CD4-positive, alpha-beta T cell treated with Interferon alpha-2 for 1 hour (primary cell): Measurements from ENCODE around the gene FAM234B.
"Not testable (repeated sequence)": the region's sequence is repeated elsewhere in the genome, so short reads cannot be mapped to it uniquely, and the experiment has no call there.

Experiments
- DNase-seq, 2 donors: peaks; one replicate each; pipeline ENCODE4 v3.0.0-alpha.2; 2020 to 2022

FAM234B gene

DNA sequence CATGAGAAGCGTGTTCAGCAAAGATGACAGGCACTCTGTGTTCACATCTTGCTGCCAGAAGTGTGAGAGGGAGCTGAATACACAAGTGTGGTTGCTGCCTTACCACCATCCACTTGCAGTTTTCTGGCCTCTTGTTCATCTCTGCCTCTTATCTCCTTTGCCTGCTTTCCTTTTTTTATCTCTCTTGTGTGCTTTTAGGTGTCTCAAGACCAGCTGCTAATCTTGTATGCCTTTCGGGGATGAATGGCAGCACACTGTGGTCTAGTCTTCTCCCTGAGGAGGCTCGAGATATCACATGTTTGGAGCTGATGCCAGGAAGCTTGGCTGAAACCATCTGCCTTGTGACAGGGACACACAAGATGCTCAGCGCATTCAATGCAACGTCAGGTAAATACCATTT, 17.2 kb downstream of the FAM234B start:
- DNase-seq = no peak

DNA sequence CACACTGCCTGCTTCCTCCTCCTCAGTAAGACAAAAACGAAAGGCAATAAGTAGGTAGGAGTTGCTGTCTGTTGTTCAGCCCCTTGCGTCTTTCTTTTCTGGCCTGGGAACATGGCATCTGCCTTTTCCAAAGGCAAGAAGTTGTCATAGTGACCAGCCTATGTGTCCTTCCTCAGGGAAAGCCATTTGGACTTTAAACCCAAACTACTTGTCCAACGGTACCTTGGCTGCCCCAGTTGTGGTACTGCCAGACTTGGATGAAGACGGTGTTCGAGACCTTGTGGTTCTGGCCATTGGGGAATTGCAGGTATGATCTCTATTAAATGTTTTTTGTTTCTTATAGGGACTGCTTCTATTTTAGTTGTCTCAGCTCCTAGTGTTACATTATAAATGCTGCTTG, 18.5 kb downstream of the FAM234B start:
- no peak for DNase-seq

DNA sequence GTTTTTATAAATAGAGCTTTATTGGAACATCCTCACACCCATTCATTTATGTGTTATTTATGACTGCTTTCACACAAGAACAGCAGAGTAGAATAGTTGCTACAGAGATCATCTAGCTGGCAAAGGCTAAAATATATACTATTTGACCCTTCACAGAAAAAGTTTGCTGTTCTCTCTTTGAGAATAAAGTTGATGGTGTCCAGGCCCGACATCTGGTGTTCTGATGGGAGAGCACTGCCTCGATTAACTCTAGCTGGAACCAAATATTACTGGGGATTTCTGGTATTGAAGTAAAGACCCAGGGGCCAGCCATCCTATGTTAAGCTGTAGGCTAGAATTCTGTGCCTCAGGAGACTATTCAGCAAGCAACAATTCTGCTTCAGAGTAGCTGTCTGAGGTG, 21.8 kb downstream of the FAM234B start:
- DNase-seq = no peak

DNA sequence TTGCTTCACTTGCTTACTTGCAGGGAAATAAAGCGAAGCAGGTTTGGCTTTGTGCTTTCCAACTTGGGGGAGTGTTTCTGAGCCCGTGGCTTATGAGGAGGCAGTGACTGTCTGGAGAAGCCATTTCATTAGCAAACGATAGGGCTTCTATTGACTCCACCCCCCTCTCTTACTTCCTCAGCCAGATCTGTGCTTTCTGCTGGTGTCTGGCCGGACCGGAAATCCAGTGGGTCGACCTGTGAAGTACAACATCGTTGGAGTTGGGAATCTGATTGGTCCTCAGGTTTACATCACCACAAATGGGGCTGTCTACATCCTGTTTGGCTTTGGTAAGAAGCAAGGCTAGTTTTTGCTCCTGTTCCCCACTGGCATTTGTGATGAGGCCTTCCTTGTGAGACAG, 22.3 kb downstream of the FAM234B start:
- DNase-seq = no peak

DNA sequence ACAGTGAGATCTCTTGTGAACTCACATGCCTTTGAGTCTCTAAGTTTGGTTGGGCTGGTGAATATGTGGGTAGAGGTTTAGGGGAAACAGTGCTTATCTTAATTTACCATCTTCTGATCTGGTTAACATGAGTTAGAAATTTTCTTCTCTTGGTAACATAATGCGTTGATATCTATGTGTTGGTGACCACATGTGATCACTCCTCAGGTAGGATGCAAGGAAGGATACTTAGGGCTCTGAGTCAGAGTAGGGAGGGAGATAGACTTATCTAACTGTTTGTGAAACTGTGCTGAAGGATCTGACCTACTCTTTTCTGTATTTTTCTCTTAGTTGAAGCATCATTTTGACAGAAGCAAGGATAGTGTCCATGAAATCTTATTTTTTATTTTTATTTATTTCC, 23.1 kb downstream of the FAM234B start:
- no peak for DNase-seq

DNA sequence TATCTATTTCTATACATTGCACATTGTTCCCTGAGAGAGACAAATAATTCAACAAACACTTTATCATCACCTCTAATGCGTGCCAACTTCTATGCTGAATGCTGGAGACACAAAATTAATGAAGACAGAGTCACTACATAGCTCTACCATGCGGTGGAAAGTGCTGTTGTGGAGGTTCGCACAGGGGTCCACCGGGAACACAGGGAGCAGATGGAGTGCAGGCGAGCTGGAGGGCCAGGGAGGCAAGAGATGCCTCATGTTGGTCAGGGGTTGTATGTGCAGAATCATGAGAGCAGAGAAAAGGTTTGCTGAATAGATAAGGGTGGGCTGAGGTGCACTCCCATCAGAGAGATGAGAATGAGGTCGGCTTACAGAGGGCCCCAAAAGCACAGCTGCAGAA, 25.2 kb downstream of the FAM234B start:
- DNase-seq = no peak

DNA sequence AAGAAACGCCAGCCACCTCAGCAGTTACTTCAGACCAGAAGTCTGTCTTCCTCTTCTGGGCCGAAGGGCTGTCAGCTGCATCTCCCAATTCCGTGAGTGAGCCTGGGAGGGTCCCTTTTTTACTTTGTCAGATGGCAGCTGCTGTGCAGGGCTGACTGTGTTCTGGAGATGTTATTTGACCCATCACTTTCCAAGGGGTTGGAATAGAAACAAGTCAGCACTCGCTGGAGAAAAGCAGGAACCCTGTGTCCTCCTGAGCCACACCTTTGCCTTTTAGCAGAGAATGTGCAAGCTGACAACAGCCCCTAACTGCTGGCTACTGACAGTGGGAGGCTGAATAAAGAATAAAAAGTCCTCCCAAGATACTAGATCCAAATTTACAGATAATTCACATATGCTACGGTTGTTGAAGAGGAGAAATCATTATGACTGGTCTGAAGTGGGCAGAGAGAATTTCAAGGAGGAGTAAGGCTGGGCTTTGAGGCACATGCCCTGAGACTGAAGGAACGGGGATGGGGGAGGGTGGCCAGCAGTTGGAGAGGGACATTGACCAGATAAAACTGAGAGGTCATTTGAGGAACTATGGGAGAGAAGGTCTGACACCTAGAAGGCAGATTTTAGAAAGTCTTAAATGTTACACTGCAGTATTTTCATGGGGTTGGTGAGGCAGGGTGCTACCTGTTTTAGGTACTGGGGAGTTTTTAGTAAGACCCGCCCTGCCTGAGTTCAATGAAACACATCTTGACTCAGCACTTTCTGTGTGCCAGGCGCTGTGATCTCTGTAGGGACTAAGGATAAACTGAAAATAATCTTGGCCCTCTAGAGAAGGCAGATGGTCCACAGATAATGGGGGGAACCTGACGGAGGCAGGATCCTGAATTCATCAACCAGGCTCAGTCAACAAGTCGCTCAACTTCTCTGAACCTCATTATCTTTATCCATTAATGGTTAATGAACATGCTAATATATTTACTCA, 27.4 kb downstream of the FAM234B start:
- DNase-seq = no peak

DNA sequence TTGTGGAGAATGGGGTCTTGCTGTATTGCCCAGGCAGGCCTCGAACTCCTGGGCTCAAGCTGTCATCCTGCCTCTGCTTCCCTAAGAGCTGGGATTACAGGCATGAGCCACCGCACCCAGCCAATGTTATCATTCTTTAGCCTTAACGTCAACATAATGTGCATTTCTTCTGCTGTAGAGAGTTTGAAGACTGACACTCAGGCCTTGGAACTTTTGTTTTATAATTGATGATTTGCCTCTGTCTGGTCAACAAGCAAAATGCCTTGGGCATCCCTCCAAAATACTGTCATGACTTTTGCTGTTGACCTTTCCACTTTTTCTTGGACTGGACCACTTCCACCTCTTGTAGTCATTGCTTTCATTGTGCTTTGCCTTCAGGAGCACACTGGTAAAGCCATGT, 29.0 kb downstream of the FAM234B start:
- no peak for DNase-seq

DNA sequence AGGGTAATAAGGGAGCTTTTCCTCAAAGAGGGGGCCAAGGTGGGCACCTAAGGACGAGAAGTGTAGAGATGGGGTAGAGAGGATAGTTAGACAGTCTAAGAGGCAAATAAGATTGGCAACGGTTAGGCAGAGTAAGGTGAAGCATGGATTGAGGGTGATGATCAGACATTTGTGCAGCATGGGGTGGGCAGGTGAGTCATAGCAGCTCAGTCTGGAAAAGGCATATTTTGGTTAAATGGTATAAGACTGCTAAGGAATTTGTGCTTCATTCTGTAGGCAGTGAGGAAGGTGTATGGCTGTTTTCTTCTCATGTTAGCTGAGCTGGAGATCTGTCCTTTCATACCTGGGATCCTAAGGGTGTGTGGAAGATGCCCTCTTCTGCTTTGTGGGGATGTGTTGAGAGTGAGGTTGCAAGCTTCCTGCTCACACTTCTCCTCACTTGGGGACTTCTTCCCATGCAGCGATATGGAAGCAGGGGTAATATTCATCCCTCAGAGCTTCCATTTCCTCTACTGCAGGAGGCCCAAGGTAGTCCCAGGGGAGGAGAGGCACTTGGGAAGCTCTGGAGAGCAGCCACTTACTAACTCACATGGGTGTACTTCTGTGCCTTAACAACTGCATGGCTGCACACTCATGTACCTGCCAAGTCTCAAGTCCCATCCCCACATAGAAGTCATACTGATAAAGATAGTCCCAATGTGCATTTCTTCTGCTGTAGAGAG, 30.4 kb downstream of the FAM234B start:
- no peak for DNase-seq

DNA sequence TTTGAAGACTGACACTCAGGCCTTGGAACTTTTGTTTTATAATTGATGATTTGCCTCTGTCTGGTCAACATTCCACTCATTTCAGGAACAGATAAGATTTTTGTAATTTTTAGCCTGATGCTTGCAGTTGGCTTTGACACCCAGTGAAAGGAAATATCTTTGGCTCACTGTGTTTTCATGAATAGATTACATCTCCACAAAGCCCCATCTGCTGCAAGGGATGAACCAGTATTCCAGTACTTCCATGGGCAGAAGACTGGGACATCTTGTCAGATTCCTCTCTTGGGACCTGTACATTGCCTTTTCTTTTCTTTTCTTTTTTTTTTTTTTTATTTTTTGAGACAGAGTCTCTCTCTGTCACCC, 30.9 kb downstream of the FAM234B start:
- DNase-seq = no peak

DNA sequence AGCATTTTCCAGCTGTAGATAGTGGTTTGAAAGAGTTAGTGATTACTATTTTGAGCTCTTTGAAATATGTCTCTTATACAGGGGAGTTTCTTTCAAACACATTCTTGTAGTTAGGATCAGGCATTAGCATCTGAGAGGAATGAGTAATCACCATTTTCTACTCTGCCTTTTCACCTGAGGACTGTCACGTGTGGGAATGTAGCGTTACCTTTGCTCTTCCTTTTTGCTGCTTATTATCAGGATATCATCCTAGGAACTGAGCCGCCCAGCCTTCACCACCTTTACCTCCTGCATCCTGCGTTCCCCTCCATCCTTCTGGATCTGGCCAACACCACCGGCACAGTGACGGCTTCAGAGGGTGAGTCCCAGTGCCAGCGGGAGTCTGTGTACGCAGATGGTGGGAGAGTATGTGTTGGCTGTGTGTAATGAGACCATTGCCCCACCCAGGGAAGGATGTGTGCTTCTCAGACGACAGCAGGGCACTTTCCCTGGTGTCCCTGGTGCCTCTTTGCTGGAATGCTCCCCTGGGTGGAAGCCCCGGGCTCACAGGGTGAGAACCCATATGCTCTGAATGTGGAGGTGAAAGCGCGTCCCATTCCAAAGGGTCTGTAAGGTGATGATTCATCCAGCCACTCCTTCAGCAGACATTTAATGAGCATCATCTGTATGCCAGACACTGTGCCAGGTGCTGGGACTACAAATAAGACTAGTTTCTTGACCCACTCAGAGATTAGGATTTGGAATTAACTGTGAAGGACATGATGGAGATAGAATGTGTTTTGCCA, 31.8 kb downstream of the FAM234B start:
- DNase-seq = no peak

DNA sequence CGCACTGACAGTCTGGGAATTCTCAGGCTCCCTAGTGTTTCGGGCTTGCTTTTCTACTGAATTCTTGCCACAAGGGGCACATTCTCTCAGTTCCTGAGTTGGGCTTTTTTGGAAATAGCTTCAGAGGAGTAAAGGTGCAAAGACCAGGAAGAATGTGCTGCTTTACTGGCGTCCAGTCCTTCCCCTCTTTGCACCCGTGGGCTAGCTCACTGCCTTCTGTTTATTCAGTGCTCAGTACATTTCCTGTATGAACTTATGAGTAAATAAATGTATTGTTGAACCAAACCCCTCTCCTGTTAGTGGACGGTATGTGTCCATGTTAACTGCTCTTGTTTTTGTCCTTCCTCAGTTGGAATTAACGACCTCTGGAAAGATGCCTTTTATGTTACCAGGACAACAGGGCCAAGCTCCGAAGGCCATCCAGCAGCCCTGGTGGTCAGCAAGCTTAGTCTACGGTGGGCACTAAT, 35.3 kb downstream of the FAM234B start:
- DNase-seq = no peak

DNA sequence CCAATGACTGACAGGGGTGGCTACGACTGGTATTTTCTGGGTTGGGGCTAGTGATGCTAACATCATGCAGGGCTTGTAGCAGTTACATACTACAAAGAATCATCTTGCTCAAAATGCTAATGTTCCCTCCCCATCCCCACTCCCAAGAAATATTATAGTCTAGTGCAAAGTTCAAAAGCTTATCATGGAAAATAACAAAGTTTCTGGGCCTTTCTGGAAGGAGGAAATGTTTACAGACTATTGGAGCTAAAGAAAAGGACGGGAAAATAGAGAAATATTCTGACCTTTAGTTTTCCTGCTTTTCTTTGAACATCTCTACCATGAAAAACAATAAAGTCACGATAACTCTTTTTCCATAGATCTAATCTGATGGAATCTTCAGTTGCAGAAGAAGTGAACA, 36.1 kb downstream of the FAM234B start:
- DNase-seq = no peak

DNA sequence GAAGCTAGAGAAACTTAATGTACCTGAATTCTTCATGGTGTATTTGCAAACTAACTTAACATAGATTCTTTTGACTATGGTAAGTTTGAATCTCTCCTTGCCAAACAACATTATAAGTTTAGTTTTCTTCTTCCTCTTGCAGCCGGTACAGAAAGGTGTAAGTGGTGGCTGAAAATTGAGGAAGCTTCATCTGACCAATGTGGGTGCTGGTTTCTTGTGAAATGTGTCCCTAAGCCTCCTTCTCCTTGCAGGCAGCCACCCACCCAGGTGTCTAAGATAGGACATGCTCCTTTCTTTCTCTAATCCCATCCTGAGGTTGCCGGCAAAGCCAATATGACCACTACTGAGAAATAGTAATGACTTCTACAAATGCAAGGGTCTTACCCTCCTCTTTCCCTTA, 38.7 kb downstream of the FAM234B start:
- DNase-seq = no peak

DNA sequence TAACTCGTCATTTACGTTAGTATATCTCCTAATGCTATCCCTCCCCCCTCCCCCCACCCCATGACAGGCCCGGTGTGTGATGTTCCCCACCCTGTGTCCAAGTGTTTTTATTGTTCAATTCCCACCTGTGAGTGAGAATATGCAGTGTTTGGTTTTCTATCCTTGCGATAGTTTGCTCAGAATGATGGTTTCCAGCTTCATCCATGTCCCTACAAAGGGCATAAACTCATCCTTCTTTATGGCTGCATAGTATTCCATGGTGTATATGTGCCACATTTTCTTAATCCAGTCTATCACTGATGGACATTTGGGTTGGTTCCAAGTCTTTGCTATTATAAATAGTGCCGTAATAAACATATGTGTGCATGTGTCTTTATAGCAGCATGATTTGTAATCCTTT, 39.5 kb downstream of the FAM234B start:
- DNase-seq = not testable (repeated sequence)

DNA sequence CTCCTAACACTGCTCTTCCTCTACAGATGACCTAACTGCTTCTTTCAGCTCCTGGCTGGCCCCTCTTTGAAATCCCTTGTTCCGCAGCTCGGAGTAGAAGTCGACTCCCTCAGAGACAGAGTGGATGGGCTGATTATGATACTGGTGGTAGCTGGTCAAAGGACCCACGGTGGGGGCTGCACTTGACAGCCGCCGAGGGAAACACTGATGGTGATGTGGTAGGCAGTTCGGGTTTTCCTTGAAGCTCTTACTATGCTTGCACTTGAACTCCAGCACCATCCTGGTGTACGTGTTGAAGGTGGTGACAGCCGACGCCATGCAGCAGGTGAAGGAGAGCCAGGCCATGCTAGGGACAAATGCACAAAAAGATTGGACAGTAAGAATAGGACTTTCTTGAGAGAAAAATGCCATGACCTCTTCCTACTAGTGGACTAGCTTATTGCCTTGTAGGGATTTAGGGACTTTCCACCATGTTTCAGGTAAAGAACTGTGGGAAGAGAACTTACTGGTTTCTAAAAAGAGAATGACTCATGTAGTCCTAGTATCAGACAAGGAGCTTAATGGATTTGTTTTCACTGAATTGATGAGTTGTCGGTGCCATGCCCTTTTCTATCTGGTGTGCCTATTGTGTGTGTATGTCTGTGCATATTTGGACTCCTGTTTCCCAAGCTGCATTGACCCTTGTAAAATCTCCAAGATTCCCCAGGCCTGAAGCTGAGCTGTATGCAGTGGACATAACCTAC, 40.9 kb downstream of the FAM234B start:
- DNase-seq = no peak

DNA sequence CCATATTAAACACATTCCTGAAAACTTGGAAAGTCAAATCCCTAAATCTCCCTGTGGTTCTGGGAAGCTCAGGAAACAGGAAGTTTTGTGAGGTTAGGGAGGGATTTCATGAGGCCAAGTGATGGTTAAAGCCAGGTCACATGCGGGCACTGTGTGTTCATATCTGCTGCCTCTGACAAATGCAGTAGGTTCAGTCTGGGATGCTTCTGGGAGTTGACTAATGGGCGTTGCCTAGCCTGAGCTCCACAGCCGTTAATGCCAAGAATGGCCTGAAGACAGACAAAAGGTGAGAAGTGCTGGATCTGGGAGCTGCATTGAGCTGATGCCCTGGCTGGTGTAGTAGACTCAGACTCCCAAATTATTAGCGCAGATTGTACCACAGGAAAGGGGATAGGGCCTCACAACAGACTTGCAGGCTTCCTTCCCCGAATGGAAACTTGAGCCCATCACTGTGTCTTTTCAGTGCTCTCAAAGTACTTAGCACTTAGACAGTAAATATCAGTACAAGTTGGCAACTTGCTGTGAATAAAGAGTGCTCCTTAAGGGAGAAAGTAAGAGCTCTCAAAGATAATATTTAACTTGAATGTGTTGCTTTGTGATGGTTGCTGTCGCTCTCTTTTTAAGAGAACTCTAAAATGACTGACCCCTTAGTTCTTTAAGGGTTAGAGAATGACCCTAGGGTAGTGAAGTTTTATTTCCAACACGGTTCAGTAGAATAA, 41.9 kb downstream of the FAM234B start:
- DNase-seq = no peak

DNA sequence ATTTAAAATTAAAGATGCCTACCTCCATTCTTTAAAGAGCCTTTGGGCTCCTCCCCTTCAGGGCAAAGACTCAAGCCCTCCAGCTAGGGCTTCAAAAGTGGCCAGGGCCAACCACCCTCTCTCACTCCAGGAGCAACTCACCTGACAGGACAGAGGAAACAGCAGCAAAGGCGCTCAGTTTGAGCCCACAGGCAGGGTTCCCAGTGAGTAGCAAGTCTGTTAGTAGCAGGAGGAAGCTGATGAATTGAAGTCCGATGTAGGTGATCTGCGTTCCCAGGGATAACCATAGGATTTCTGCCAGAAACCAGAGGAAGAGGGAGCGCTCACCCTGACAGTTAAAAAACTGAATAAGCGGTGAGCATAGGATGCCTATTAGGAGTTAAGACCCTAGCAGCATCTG, 43.6 kb downstream of the FAM234B start:
- DNase-seq = no peak

DNA sequence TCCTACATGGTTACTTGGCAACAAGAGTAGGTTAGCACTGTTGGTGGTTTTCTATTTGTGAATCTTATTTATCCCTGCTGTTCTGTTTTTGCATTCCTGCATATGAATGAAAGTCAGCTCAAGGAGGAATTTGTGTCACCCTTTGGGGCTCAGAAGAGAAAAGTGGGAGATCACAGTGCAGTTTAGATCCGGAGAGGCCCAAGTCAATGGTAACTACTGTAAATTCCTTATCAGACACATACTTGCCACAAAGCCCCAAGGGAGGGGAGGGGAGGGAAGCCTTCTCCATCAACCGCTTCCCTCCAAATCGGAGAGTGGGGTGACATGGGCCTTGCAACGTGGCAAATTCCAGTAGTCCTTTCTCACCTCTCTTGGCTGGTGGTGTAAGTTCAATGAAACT, 44.3 kb downstream of the FAM234B start:
- DNase-seq = no peak

DNA sequence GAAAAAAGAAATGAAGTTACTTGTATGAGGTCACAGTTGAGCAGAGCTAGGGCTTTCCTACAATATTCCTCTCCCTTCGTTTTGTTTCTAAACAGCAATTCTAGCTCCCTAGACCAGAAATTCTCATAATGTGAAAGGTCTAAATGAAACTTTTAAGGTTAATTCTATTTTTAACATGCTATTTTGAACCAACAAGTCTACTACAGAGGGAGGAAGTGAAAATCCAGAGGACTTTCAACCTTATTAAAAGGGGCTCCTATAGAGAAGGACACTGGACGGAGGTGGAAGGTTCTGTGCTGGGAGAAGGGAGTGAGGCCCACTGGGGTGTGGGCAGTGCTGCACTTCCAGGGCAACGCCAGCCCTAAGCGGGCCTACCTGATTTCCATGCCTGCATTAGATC, 45.9 kb downstream of the FAM234B start:
- no peak for DNase-seq

DNA sequence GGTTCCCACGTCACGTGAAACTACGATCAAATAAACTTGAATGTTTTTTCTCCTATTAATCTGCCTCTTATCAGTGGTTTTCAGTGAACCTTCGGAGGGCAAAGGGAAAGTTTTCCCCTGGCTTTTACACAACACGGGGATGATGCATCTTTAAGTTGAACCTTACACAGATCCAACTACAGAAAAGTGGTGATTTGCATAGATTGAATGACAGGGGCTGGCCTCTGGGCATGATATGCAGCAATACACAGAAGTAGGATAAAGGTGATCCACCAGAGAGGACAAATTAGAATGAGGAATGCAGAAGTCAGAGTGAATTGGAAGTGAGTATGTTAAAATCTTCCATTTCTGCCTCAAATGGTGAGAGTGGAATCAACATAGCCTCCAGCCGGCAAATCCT, 47.7 kb downstream of the FAM234B start:
- no peak for DNase-seq
